Measurements from ENCODE around the gene CIITA.
"Not testable (repeated sequence)": the region's sequence is repeated elsewhere in the genome, so short reads cannot be mapped to it uniquely, and the experiment has no call there.

Gene CIITA

GRCh38 chr16:10921536-10922327 lies 44.7 kb downstream of the CIITA start:
- no peak for DNase-seq (ENCODE audit: low read depth)

- no peak for DNase-seq (ENCODE audit: low read depth)
Observed at GRCh38 chr16:10922328-10923145, 45.5 kb downstream of the CIITA start.

DNA sequence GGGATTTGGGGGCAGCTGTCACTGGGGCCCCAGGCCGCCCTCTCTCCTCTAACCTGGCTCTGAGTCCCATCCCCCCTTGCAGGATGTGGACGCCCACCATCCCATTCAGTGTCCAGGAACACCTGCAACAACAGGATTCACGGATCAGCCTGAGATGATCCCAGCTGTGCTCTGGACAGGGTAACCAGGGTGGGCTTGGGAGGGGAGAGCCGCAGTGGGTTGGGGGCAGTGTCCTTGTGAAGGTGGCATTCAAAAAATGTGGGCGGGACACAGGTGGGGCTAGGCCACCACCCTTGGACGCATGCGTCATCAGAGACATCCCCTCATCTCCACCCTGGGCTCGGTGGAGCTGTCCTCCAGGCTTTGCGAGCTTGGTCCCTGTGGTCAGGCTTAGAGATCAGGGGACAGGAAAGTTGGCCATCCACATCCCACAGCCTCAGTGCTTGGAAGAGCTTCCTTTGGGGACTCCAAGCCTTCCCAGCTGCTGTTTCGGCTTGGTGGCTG lies 46.2 kb downstream of the CIITA start:
- no peak for DNase-seq (ENCODE audit: low read depth)

GRCh38 chr16:10923650-10924214 lies 46.7 kb downstream of the CIITA start:
- no peak for DNase-seq (ENCODE audit: low read depth)

DNA sequence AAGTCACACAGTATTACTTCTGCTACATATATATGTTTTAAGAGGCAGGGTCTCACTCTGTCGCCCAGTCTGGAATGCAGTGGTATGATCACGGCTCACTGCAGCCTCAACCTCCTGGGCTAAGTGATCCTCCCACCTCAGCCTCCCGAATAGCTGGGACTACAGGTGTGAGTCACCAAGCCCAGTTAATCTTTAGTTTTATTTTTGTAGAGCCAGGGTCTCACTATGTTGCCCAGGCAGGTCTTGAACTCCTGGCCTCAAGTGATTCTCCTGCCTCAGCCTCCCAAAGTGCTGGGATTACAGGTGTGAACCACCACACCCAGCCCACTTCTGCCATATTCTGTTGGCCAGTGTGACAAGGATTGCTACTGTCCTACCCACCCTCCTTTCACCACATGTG lies 48.3 kb downstream of the CIITA start:
- not testable (repeated sequence) for DNase-seq (ENCODE audit: low read depth)

DNA sequence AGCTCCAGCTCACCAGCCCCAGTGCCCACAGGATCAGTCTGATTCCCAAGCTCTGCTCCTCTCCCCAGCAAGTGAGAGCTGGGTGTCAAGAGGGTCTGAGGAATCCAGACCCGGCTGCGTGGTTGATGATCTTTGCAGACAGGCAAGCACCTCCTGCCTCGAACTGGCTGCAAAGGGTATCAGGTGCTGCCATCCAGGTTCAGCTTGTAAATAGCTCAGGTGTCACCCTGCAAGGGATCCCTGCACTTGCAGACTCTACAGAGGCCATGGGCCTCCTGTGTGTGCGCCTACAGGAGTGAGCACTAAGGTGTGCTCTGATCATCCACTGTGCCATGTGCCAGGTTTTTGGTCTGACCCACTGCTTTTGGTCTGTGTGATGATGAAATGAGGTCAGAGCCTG lies 49.1 kb downstream of the CIITA start:
- DNase-seq (ENCODE audit: low read depth) = no peak

DNA sequence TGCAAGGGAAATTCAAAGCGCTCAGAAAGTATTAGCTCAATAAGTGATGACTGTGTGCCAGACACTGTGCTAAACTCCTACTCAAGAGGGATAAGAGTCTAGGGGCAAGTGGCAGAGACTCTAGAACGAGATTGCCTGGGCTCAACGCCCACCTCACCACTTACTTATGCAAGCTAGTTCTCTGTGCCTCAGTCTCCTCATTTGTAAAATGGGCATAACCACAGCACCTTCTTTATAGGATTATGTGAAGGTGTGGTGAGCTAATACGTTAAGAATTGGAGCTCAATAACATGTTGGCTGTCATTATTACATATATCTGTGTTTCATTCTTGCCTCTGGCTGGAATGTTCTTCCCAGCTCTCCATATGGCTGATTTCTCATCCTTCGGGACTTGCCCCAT lies 49.9 kb downstream of the CIITA start:
- no peak for DNase-seq (ENCODE audit: low read depth)

DNA sequence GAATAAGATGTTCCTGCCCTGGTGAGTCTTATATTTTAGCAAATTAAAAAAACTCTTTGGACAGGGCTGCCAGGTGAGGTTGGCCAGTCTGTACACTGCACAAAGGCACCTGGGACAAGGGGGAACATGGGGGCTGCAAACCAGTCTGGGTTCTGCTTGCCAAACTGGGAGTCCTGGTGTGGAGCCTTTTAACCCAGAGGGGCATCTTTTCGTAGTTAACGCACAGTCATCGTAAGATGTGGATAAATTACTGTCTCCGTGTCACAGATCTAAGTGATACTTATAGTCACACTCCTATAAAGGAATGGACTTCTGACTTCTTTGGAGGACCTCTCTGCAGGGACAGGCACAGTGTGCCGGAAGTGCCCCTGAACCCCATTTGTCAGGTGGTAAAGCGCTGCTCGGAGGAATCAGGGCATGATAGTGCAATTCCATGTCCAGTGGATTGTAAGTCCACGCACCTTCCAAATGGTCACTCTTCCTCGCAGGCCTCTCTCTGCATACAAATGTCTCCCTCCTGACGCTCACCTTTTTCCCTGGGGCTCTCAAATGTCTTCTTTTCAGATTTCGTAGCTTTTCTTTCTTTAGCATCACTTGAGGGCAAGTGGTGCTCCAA lies 50.6 kb downstream of the CIITA start:
- no peak for DNase-seq (ENCODE audit: low read depth)

DNA sequence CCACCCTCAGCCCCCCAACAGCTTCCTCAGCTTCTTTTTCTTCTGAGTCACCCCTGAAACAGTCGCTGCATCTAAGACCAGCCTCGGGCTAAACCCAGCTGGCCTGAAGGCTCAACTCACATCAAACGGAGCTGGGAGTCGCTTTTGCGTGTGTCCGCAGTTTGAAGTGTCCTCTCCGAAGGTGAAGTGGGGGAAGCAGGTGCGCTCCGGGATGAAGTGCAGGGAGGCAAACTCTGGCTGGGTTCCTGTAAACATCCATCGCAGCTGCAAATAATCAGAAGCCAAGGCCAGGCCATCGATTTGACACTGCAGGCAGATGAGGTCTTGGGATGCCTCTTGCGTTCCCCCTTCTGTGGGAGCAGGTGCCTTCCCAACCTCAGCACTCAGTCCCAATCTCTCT lies 52.1 kb downstream of the CIITA start:
- not testable (repeated sequence) for DNase-seq (ENCODE audit: low read depth)

GRCh38 chr16:10929853-10930754 lies 53.1 kb downstream of the CIITA start:
- no peak for DNase-seq (ENCODE audit: low read depth)

DNA sequence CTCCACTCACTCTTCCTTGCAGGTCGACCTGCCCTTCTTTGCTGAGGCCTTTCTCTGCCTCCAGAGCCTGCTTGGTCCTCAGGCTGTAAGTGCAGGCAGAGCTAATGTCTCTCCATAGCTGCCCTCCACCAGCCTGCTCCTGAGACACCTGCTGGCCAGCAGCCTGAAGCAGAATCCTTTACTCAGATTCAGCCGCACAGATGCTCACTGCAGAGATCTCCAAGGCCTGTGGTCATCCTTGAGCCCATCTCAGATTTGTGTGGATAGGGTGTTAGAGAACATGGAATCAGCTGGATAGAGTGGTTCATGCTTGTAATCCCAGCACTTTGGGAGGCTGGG lies 53.7 kb downstream of the CIITA start:
- DNase-seq (ENCODE audit: low read depth) = no peak

- no peak for DNase-seq (ENCODE audit: low read depth)
Observed at GRCh38 chr16:10931134-10931533, 54.1 kb downstream of the CIITA start.

DNA sequence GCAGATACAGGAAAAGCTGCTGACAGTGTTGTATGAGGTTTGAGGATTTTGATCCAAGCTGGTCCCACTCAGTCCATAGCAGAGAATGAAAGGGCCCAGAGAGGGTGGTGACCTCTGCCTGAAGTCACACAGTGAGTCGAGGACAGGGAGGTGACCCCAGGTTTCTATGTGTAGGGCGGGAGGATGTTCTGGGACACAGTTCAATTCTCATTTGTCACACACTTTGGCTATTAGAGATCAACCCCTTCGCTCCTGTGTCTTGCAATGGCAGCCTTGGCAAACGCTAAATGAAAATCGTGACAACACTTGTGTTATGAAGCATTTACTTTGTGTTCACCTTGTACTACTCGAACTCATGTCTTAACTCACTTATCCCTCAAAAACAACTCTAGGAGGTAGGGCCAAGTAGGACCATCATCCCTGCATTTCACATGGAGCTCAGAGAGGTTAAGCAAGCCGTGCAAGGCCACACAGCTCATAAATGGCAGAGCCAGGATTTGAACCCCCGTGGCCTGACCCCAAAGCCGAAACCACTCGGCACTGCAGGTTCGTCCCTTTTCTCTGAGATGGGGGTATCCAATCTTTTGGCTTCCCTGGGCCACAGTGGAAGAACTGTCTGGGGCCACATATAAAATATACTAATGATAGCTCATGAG lies 55.1 kb downstream of the CIITA start:
- DNase-seq (ENCODE audit: low read depth) = no peak

GRCh38 chr16:10932959-10933710 lies 56.1 kb downstream of the CIITA start:
- DNase-seq (ENCODE audit: low read depth) = no peak

GRCh38 chr16:10933865-10934264 lies 56.9 kb downstream of the CIITA start:
- no peak for DNase-seq (ENCODE audit: low read depth)

GRCh38 chr16:10934325-10935107 lies 57.5 kb downstream of the CIITA start:
- DNase-seq (ENCODE audit: low read depth) = no peak

GRCh38 chr16:10935226-10935915 lies 58.4 kb downstream of the CIITA start:
- no peak for DNase-seq (ENCODE audit: low read depth)

DNA sequence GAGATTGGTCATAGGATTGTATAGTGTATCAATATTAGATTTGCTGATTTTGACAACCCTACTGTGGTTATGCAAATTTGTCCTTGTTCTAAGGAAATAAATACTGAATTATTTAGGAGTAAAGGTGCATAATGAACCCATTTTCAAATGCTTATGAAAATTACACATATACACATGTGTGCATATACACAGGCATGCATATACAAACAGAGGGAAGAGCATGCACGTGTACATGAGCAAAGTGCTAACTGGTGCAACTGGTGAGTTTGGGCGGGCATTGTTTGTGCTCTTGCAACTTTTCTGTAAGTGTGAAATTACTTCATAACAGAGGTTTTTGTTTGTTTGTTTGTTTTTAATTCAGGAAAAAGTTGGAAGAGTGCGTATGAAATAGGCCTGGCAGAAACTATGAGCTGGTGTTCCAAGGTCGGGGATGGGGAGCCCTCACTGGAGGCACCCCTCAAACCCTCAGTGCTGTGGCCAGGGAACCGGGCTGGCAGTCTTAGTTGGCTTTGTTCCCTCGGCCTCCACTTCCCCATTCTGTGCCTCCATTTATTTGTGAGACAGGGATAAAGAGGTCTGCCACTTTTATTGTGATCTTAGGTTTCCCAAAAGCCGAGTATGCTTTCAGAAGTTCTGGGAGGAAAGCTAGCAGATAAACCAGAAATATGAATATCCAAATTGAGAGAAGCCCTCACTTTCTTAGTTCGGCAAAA lies 59.4 kb downstream of the CIITA start:
- no peak for DNase-seq (ENCODE audit: low read depth)

All from HS-5 (cell line).